Osteoblast (primary cell): Measurements from ENCODE around the gene SMIM45. TPM values are rescaled to one million over a fixed set of nuclear protein-coding genes. Genes with fewer than 3 reads are reported as not detected.

Experiments
- DNase-seq: peaks from one replicate; pipeline ENCODE4 v3.0.0; 2011; ENCODE audit warnings: low spot score, mixed read lengths; ENCODE audit not compliant: insufficient read length; ENCODE audit errors: missing footprints
- H2AFZ ChIP-seq: 2 replicates; pipeline ENCODE4 v1.6.0; 2011; ENCODE audit warnings: mild to moderate bottlenecking, low read length
- H3K27ac ChIP-seq: 2 replicates; pipeline ENCODE4 v1.5.1; 2011; ENCODE audit warnings: mild to moderate bottlenecking, low read depth, low read length, moderate library complexity
- H3K27me3 ChIP-seq: 2 replicates; pipeline ENCODE4 v1.6.0; 2012; ENCODE audit warnings: mild to moderate bottlenecking, control low read depth, inconsistent platforms, low read length, moderate library complexity; ENCODE audit not compliant: insufficient read depth
- H3K36me3 ChIP-seq: 2 replicates; pipeline ENCODE4 v1.5.1; 2011; ENCODE audit warnings: mild to moderate bottlenecking, low read length, control low read depth, moderate library complexity; ENCODE audit not compliant: insufficient read depth
- H3K4me1 ChIP-seq: 2 replicates; pipeline ENCODE4 v1.5.1; 2011; ENCODE audit warnings: mild to moderate bottlenecking, low read length, control low read depth, moderate library complexity; ENCODE audit not compliant: insufficient read depth
- H3K4me2 ChIP-seq: 2 replicates; pipeline ENCODE4 v1.6.0; 2011; ENCODE audit warnings: mild to moderate bottlenecking, low read length; ENCODE audit not compliant: insufficient read depth
- H3K4me3 ChIP-seq: fragments of 200-600 bp; sonication (generic); 3 replicates; pipeline ENCODE4 v1.5.1; 2012; ENCODE audit warnings: mild to moderate bottlenecking, low read length, inconsistent platforms; ENCODE audit not compliant: insufficient read depth
- H3K79me2 ChIP-seq: 2 replicates; pipeline ENCODE4 v1.6.0; 2012; ENCODE audit warnings: mild to moderate bottlenecking, low read length, control low read depth, inconsistent platforms; ENCODE audit not compliant: insufficient read depth
- H3K9me3 ChIP-seq: 2 replicates; pipeline ENCODE4 v1.5.1; 2011; ENCODE audit warnings: low read depth, low read length, control low read depth
- H4K20me1 ChIP-seq: 2 replicates; pipeline ENCODE4 v1.6.0; 2012; ENCODE audit warnings: mild to moderate bottlenecking, low read length, control low read depth; ENCODE audit not compliant: insufficient read depth
- total RNA-seq: library from RNA; depleted of rRNA; stranded (reverse); fragments of >200 nt; gene quantifications from 2 replicates; pipeline ENCODE4 v1.2.3, GENCODE V29; 2012
- TF ChIP-seq, protein P1 (sequence below): IDR thresholded peaks from 2 replicates; pipeline ENCODE4 v1.5.1; 2011; ENCODE audit warnings: mild to moderate bottlenecking, low read depth, low read length, moderate library complexity; ENCODE audit errors: extremely low read depth

The SMIM45 gene

DNA sequence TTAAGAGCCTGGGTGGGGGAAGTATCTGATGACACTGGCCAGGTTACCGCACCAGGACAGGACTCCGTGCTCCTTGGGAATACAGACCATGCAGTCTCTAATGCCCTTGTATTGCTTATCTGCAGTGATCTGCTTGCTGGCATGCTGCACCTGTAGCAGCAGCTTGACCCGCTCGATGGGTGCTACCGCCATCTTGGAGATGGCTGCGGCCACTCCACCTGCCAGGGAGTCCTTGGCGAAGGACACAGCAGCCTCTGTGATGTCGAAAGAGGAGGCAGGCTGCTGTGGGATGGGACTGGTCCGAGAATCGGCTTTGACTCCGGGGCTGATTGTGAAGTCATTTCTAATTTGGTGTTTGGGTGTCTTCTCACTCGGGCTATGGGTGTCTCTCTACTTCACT, 49.8 kb downstream of the SMIM45 start:
- no peaks in the 10 kb centered on the region for H3K4me1 ChIP-seq
- H3K4me2 ChIP-seq, result no peak overlapping the region
- no peak overlapping the region for H2AFZ ChIP-seq
- TF ChIP-seq, protein P1, sequence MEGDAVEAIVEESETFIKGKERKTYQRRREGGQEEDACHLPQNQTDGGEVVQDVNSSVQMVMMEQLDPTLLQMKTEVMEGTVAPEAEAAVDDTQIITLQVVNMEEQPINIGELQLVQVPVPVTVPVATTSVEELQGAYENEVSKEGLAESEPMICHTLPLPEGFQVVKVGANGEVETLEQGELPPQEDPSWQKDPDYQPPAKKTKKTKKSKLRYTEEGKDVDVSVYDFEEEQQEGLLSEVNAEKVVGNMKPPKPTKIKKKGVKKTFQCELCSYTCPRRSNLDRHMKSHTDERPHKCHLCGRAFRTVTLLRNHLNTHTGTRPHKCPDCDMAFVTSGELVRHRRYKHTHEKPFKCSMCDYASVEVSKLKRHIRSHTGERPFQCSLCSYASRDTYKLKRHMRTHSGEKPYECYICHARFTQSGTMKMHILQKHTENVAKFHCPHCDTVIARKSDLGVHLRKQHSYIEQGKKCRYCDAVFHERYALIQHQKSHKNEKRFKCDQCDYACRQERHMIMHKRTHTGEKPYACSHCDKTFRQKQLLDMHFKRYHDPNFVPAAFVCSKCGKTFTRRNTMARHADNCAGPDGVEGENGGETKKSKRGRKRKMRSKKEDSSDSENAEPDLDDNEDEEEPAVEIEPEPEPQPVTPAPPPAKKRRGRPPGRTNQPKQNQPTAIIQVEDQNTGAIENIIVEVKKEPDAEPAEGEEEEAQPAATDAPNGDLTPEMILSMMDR, result no peak
- H4K20me1 ChIP-seq, result no peaks in the 10 kb centered on the region
- peaks cover 6% of the 10 kb centered on the region for H3K27me3 ChIP-seq
- DNase-seq, result no peak
- H3K27ac ChIP-seq, result no peak overlapping the region
- no peaks in the 10 kb centered on the region for H3K9me3 ChIP-seq
- no peaks in the 10 kb centered on the region for H3K79me2 ChIP-seq
- no peak overlapping the region for H3K4me3 ChIP-seq
- H3K36me3 ChIP-seq, result no peaks in the 10 kb centered on the region

DNA sequence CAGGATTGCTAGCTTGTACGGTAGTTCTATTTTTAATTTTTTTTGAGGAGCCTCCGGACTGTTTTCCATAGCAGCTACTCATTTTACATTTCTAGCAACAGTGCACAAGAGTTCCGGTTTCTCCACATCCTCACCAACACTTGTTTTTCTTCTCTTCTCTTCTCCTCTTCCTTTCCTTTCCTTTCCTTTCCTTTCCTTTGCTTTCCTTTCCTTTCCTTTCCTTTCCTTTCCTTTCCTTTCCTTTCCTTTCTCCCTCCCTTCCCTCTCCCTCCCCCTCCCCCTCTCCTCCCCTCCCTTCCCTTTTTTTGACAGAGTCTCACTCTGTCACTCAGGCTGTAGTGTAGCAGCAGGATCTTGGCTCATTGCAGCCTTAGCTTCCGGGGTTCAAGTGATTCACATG, 56.0 kb downstream of the SMIM45 start:
- TF ChIP-seq, protein P1, result no peak
- H3K9me3 ChIP-seq, result no peaks in the 10 kb centered on the region
- peaks cover 3% of the 10 kb centered on the region for H3K27me3 ChIP-seq
- no peak for DNase-seq
- no peak overlapping the region for H3K27ac ChIP-seq
- H3K4me3 ChIP-seq, result no peak overlapping the region
- H4K20me1 ChIP-seq, result no peaks in the 10 kb centered on the region
- no peak overlapping the region for H3K4me2 ChIP-seq
- H2AFZ ChIP-seq, result no peak overlapping the region
- no peaks in the 10 kb centered on the region for H3K79me2 ChIP-seq
- no peaks in the 10 kb centered on the region for H3K36me3 ChIP-seq
- no peaks in the 10 kb centered on the region for H3K4me1 ChIP-seq

Other genes starting within 250 kb of the SMIM45 start
- 8.3 and 11.8 TPM in 2 replicates for gene CCDC134, start 151.5 kb upstream of the SMIM45 start, total RNA-seq
- 71.6 and 80.3 TPM in 2 replicates for gene SREBF2, start 119.0 kb upstream of the SMIM45 start, total RNA-seq
- gene SHISA8, start 37.1 kb upstream of the SMIM45 start, total RNA-seq, result not detected in 2 replicates
- gene TNFRSF13C, start 25.3 kb upstream of the SMIM45 start, total RNA-seq, result under 0.01 TPM in 2 replicates
- 1.2 and 1.8 TPM in 2 replicates for gene CENPM, start 5.0 kb upstream of the SMIM45 start, total RNA-seq
- gene SEPTIN3, start 17.3 kb downstream of the SMIM45 start, total RNA-seq, result 0.29 and 0.36 TPM in 2 replicates
- under 0.01 and 0.72 TPM in 2 replicates for gene WBP2NL, start 46.6 kb downstream of the SMIM45 start, total RNA-seq
- 35.9 and 44.2 TPM in 2 replicates for gene NAGA, start 118.7 kb downstream of the SMIM45 start, total RNA-seq
- gene PHETA2, start 122.1 kb downstream of the SMIM45 start, total RNA-seq, result 23.9 and 26.2 TPM in 2 replicates
- 4.7 and 7.7 TPM in 2 replicates for gene SMDT1, start 127.5 kb downstream of the SMIM45 start, total RNA-seq
- gene NDUFA6, start 138.6 kb downstream of the SMIM45 start, total RNA-seq, result 33.0 and 41.6 TPM in 2 replicates
- 0.29 and 0.36 TPM in 2 replicates for gene CYP2D6, start 178.7 kb downstream of the SMIM45 start, total RNA-seq